ENCODE data around the gene TNS3.

Gene TNS3

DNA sequence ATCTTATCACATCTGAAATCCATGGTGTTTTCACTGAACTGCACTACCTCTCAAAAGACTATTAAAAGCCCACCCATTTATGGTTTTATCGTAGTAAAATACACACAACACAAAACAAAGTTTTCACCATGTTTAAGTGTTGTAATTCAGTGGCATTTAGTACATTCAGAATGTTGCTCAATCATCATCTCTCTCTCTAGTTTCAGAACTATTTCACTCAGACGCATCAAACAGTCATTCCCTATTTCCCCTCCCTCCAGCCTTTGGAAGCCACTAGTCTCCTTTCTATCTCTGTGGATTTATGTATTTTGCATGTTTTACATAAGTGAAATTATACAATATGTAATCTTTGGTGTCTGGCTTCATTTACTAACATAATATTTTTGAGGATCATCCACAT lies 332.6 kb downstream of the TNS3 start:
- no peak overlapping the region for H3K4me3 ChIP-seq (ENCODE audit: low read depth, low read length)

GRCh38 chr7:47248797-47249196 lies 333.1 kb downstream of the TNS3 start:
- H3K4me3 ChIP-seq (ENCODE audit: low read depth, low read length): no peak overlapping the region

DNA sequence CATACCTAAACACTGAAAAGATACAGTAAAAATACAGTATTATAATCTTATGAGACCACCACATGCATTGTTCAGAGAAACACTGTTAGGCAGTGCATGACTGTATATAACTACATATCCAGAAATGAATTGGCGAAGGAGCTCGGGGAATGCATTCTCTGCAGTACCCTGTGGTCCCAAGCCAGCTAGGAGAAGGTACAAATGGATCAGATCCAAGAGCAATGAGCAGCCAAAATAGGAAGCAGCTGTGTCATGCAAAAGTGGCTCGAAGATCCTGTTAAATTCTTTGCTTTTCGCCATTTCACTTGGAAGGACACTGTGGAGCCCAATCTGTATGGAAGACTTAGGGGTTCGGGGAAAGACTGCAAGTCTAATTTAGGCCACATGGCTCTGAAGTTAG lies 334.8 kb downstream of the TNS3 start:
- no peak overlapping the region for H3K4me3 ChIP-seq (ENCODE audit: low read depth, low read length)

DNA sequence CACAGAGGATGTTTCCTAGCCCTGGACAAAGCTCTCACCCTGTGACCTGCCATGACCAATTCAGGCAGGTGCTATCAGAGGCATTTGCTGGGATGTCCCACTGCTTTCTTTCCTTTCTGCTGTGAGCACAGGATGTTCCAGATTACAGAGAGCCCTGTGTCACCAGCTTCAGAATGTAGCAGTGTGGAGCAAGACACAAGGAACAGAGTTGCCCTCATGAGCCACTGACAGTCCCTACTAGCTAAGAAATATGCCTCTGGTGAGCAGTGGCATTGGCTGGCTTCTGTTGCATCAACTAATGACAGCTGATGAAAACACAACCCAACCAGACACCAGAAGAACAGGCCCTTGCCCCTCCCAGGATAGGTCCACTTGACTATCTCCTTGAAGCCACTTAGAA lies 337.2 kb downstream of the TNS3 start:
- H3K4me3 ChIP-seq (ENCODE audit: low read depth, low read length): no peak overlapping the region

DNA sequence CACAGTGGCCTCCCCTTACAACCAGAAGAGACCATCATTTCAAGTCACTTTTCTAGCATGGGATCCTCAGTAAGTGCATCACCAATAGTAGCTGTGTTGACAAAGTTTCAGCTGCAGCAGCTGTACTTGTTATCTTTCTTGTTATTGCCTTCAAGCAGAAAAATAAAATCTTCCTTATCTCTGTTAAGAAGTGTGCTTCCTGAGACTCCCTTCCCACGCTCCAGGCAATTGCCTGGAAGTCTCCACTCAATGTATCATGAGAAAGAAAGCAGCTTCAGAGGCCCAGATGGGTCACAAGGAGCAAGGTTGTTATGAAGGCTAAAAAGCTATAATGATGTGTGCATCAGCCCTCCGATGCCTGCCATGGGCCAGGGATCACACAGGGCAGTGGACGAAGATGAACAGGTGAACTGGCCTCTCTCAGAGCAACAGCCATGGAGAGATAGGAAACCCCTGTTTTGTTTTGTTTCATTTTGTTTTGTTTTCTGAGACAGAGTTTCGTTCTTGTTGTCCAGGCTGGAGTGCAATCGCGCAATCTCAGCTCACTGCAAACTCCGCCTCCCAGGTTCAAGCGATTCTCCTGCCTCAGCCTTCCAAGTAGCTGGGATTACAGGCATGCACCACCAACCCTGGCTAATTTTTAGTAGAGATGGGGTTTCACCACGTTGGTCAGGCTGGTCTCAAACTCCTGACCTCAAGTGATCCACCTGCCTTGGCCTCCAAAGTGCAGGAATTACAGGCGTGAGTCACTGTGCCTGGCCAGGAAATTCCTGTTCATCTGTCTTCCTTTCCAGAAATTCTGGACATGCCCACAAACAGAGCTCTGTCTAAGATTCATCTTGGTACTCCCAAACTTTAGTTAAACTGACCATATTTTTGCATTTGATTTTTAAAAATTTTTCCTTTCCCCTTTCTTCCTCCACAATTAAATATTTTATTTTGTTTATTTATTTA lies 340.5 kb downstream of the TNS3 start:
- no peak overlapping the region for H3K4me3 ChIP-seq (ENCODE audit: low read depth, low read length)

- H3K4me3 ChIP-seq (ENCODE audit: low read depth, low read length): no peak overlapping the region
Measured at GRCh38 chr7:47239931-47240421, 341.9 kb downstream of the TNS3 start.

GRCh38 chr7:47239034-47239433 lies 342.9 kb downstream of the TNS3 start:
- H3K4me3 ChIP-seq (ENCODE audit: low read depth, low read length): no peak overlapping the region

DNA sequence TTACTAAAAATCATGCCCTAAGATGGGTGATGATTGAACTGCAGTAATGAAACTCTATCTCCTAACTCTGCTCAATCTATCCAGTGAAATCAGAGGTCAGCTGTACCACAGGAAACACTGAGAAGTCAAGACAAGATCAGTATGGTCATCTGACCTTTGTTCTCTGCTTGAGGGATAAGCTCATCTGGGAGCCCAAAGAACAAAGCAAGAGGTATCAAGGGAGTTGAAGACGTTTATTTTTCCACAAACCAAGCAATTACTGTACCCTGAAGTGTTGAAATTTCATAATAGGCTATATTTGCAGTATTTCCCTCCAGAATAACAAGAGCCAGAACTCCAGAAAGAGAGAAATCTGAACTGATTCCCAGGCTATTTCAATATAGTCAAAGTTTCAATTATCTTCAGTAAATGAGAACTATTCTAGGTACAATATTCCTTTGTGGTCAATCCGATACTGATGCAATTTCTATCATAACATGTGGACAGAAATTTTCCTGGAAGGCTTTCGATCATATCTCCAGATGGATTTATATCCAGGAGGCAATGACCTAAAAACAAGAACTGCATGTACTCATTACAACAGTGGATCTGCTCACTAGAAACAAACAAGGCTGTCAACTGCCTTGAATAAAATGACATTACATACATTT lies 345.3 kb downstream of the TNS3 start:
- no peak overlapping the region for H3K4me3 ChIP-seq (ENCODE audit: low read depth, low read length)

DNA sequence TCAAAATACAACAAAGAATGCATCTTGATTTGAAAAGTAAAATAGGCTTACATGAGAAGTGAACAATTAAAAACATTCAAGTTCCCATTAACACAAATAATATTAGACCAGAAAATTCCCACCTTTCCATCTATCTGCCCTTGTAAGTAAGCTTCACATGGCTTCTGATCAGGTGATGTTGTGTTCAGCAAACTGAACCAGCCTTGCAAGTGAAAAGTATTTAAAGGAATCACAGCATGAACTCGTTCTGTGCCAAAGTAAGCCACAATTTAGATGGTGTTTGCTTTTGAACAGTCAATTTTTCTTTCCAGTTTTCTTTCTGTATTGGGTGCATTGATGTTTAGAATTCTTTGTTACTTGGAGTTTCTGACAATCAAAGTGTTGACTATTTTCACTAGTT lies 347.9 kb downstream of the TNS3 start:
- no peak overlapping the region for H3K4me3 ChIP-seq (ENCODE audit: low read depth, low read length)

DNA sequence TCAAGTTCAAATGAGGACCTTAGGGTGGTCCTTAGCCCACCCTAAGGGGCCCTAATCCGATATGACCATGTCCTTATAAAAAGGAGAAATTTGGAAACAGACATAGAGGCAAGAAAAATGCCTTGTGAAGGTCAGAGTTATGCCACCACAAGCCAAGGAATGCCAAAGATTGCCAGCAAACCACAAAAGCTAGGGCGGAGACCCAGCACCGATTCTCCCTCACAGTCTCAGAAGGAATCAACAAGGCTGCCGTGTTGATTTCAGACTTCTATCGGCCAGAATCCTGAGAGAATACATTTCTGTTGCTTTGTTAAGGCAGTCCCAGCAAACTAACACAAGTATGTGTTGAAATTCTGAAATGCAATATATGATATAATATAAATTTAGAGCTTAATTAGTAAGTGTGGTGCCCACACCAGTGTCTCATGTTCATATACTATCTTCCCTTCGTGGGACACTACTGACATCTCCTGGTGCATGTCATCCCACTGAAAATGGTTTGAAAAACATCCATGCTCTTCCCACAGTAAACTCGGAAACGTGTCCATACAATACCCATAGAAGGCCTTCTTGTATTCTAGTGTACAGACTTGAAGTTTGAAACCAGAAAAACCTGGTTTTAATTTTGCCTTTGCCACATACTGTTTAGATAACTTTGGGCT lies 349.0 kb downstream of the TNS3 start:
- H3K4me3 ChIP-seq (ENCODE audit: low read depth, low read length): no peak overlapping the region

DNA sequence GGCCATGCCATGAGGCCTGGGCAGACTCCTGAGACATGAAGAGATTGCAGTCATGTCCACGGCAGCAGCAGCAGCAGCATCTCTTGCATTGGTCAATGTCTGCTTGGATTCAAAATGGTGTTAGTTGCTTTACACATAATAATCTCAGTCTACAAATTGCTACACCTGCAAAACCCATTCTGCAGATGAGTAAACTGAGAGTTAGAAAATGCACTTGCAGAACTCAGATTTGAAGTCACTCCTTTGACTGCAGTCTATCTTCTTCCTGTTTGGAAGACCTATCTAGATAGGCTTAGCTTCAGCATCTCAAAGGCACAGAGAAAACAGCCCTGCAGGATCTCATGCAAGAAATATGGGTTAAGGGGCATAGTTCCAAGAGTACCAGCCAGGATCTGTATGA lies 350.3 kb downstream of the TNS3 start:
- no peak overlapping the region for H3K4me3 ChIP-seq (ENCODE audit: low read depth, low read length)

GRCh38 chr7:47231032-47231431 lies 350.9 kb downstream of the TNS3 start:
- no peak overlapping the region for H3K4me3 ChIP-seq (ENCODE audit: low read depth, low read length)

GRCh38 chr7:47228386-47229014 lies 353.4 kb downstream of the TNS3 start:
- no peak overlapping the region for H3K4me3 ChIP-seq (ENCODE audit: low read depth, low read length)

- no peak overlapping the region for H3K4me3 ChIP-seq (ENCODE audit: low read depth, low read length)
Measured at GRCh38 chr7:47227762-47228177, 354.1 kb downstream of the TNS3 start.

DNA sequence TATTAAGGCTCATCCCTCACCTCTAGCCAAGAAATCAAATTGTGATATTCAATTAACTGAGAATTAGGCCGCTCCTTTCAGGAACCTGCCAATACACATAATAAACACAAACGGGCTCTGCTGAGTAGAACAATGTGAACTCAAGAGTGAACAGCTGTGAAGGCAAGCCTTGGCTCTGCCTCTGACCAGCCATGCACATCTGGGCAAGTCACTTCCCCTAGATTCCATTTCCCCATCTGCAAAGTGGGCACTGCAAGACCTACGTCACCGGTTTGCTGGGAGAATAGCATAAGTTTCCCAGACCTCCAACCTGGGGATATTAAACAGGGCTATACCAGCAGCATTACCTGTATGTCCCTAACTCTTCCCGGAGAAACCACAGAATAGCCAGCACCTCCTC lies 355.2 kb downstream of the TNS3 start:
- no peak overlapping the region for H3K4me3 ChIP-seq (ENCODE audit: low read depth, low read length)

DNA sequence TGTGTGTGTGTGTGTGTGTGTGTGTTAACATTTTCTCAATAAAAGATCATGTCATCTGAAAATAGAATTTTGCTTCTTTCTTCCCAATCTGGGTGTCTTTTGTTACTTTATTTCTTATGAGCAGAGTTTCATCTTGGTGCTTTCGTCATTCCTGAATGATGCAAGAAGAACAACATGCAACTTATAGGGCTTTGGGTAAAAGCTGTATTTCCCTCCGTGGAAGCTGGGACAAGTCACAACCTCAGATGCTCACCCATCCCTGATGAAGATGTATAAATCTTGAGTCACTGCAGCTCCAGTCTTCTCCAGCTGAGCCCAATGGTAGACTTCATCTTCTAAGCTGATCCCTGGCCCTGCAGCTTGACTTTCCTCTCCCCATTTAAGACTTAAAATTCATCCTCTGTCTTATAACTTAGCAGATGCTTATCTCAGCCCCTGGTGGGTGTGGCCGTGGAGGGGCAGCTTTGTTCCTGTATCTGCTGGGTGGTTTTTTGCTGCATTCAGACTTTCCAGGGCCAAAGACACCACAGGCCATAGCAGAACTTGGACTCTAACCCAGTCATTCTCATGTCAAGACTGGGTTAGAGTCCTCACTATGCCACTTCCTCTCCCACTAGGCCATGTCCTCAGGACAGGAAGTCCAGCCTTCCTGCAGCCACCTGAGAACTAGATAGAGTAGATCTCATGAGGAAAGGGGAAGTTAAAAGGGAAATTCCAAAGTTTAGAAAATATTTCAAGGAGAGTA lies 356.4 kb downstream of the TNS3 start:
- no peak overlapping the region for H3K4me3 ChIP-seq (ENCODE audit: low read depth, low read length)

All from iPS-11a (cell line).